Endothelial cell of umbilical vein (primary cell): ENCODE data around the gene GNAL. TPM values are rescaled to one million over a fixed set of nuclear protein-coding genes. Genes with fewer than 3 reads are reported as not detected.

Experiments used
- BruUV-seq: library from RNA; stranded (reverse); fragments of 400-500 nt; replicated peaks from 2 replicates; lab custom pipeline; 2021; lab: Mats Ljungman, UMichigan
- CTCF ChIA-PET: fragments of 300-600, 350-600 bp; sonication (Branson Sonifier 250); formaldehyde crosslinking; loops from one replicate; lab custom pipeline; 2021; ENCODE audit warnings: antibody characterized with exemption, inconsistent platforms; lab: Charles Lee
- POLR2A ChIA-PET: fragments of 300-600, 350-600 bp; sonication (Branson Sonifier 250); formaldehyde crosslinking; loops from one replicate; lab custom pipeline; 2021; ENCODE audit warnings: antibody characterized with exemption, inconsistent platforms; lab: Charles Lee
- DNase-seq: peaks from one replicate; pipeline ENCODE4 v3.0.0-alpha.2; 2011; ENCODE audit warnings: low read depth, low spot score
- FAIRE-seq: peaks from 2 replicates; lab custom pipeline; 2011; peaks lifted over from hg19 to GRCh38; lab: Jason Lieb, UNC
- H2AFZ ChIP-seq: 2 replicates; pipeline ENCODE4 v1.6.0; 2012; ENCODE audit warnings: low read depth, low read length, control low read depth, inconsistent platforms
- H3K27ac ChIP-seq: 2 replicates; pipeline ENCODE4 v1.5.1; 2011; ENCODE audit warnings: low read depth, mild to moderate bottlenecking, control low read depth, low read length, moderate library complexity; ENCODE audit not compliant: insufficient read depth
- H3K27me3 ChIP-seq, 2 experiments: 2 replicates each; pipeline versions ENCODE4 v1.6.0 to v1.6.1; 2011; ENCODE audit warnings: low read length in 2 of 2, mixed read lengths in 1 of 2; ENCODE audit not compliant: control insufficient read depth in 2 of 2, insufficient read depth in 2 of 2
- H3K36me3 ChIP-seq, 2 experiments: 2 replicates in 1 of 2; 3 replicates in 1 of 2; pipeline ENCODE4 v1.5.1; 2011; ENCODE audit warnings: low read length in 2 of 2, mild to moderate bottlenecking in 1 of 2, moderate library complexity in 1 of 2; ENCODE audit not compliant: control insufficient read depth in 2 of 2, insufficient read depth in 2 of 2; ENCODE audit errors: extremely low read depth in 1 of 2
- H3K4me1 ChIP-seq: 3 replicates; pipeline ENCODE4 v1.5.1; 2011; ENCODE audit warnings: mild to moderate bottlenecking, low read length; ENCODE audit not compliant: control insufficient read depth, insufficient read depth; ENCODE audit errors: extremely low read depth
- H3K4me2 ChIP-seq: 2 replicates; pipeline ENCODE4 v1.6.1; 2011; ENCODE audit warnings: low read length, control low read depth, mixed read lengths; ENCODE audit not compliant: insufficient read depth
- H3K4me3 ChIP-seq, 3 experiments: fragments of 200-600 bp in 1 of 3; sonication (generic), shearing (Covaris generic) in 1 of 3; replicated peaks in 1 of 3; 2 replicates each; pipeline ENCODE4 v1.5.1; 2011 to 2016; ENCODE audit warnings: control low read depth in 3 of 3, low read length in 3 of 3, mild to moderate bottlenecking in 2 of 3, inconsistent platforms in 1 of 3, low read depth in 1 of 3, moderate library complexity in 1 of 3; ENCODE audit not compliant: insufficient read depth in 1 of 3
- H3K79me2 ChIP-seq: 2 replicates; pipeline ENCODE4 v1.6.0; 2012; ENCODE audit warnings: low read length, inconsistent platforms; ENCODE audit not compliant: control insufficient read depth, insufficient read depth
- H3K9ac ChIP-seq: replicated peaks from 2 replicates; pipeline ENCODE3; 2011; ENCODE audit warnings: low read length, control low read depth; ENCODE audit not compliant: insufficient read depth; ENCODE audit errors: extremely low read depth
- H3K9me1 ChIP-seq: replicated peaks from 3 replicates; pipeline ENCODE4 v1.6.0; 2011; ENCODE audit warnings: mild to moderate bottlenecking, low read length; ENCODE audit not compliant: control insufficient read depth, insufficient read depth; ENCODE audit errors: extremely low read depth
- H3K9me3 ChIP-seq: replicated peaks from 2 replicates; pipeline ENCODE4 v1.5.1; 2012; ENCODE audit warnings: low read length, inconsistent platforms; ENCODE audit not compliant: control insufficient read depth, insufficient read depth
- H4K20me1 ChIP-seq: replicated peaks from 2 replicates; pipeline ENCODE3; 2011; ENCODE audit warnings: mild to moderate bottlenecking, low read length; ENCODE audit not compliant: control insufficient read depth, insufficient read depth; ENCODE audit errors: extremely low read depth
- CTCF ChIP-seq, 2 donors: IDR thresholded peaks; 1 replicate in 1 of 2; 2 replicates in 1 of 2; pipeline ENCODE4 v1.5.1; 2011; ENCODE audit warnings: low read length in 2 of 2, mild to moderate bottlenecking in 2 of 2, moderate library complexity in 2 of 2, control low read depth in 1 of 2, inconsistent platforms in 1 of 2, low read depth in 1 of 2; ENCODE audit not compliant: insufficient read depth in 1 of 2; ENCODE audit errors: extremely low read depth in 1 of 2
- EZH2 ChIP-seq: IDR thresholded peaks from 2 replicates; pipeline ENCODE4 v1.6.1; 2012; ENCODE audit warnings: borderline replicate concordance, low read depth, mild to moderate bottlenecking, moderate library complexity, low read length, inconsistent platforms; ENCODE audit not compliant: severe bottlenecking
- FOS ChIP-seq: IDR thresholded peaks from 2 replicates; pipeline ENCODE4 v1.6.1; 2011; ENCODE audit warnings: mild to moderate bottlenecking, low read length, moderate library complexity, borderline replicate concordance; ENCODE audit not compliant: insufficient read depth
- GATA2 ChIP-seq: IDR thresholded peaks from 2 replicates; pipeline ENCODE4 v1.7.0; 2011; ENCODE audit warnings: low read depth, mild to moderate bottlenecking, moderate library complexity, mixed read lengths, low read length; ENCODE audit not compliant: insufficient read length, insufficient read depth
- JUN ChIP-seq: IDR thresholded peaks from 2 replicates; pipeline ENCODE4 v1.6.1; 2011; ENCODE audit warnings: borderline replicate concordance, low read depth; ENCODE audit not compliant: insufficient read length, insufficient read depth
- MYC ChIP-seq: IDR thresholded peaks from one replicate; pipeline ENCODE4 v1.6.1; 2011; ENCODE audit warnings: mild to moderate bottlenecking, low read depth, low read length
- POLR2A ChIP-seq: IDR thresholded peaks from 2 replicates; pipeline ENCODE4 v1.6.1; 2012; ENCODE audit warnings: low read depth, mild to moderate bottlenecking, control low read depth, low read length
- POLR2AphosphoS5 ChIP-seq: IDR thresholded peaks from 2 replicates; pipeline ENCODE4 v1.6.1; 2012; ENCODE audit warnings: low read depth, mild to moderate bottlenecking, control low read depth, low read length, moderate library complexity; ENCODE audit not compliant: insufficient read depth
- dilution Hi-C: fragments of 300-500 bp; cut with MboI; formaldehyde crosslinking; loops from one replicate; pipeline ENCODE4 v1.15.0; 2019; ENCODE audit warnings: low sequenced_read_pairs; ENCODE audit not compliant: extremely low pct_ligation_motif_present
- intact Hi-C: fragments of 100-400 bp; cut with micrococcal nuclease; formaldehyde crosslinking; loops from one replicate; pipeline ENCODE4 v1.10.0; 2022
- polyA plus RNA-seq, 4 experiments: library from polyadenylated mRNA; depleted of rRNA in 3 of 4; stranded (reverse) in 3 of 4; unstranded in 1 of 4; fragments of >200 nt; gene quantifications; 2 replicates each; pipeline versions ENCODE4 v1.2.1 to v1.2.3, GENCODE V29; 2011 to 2012; ENCODE audit warnings: missing spikeins in 1 of 4
- total RNA-seq: library from RNA; stranded (reverse); gene quantifications from 2 replicates; pipeline ENCODE4 v1.2.3, GENCODE V29; 2021
- TF ChIP-seq, protein P1 (sequence below): IDR thresholded peaks from 2 replicates; pipeline ENCODE4 v1.6.1; 2011; ENCODE audit not compliant: insufficient read depth, insufficient read length

GNAL gene
- total and polyA plus RNA-seq, 2 donors (not counting 3 experiments of a cell fraction or from before 2014, with no cell fraction given) = 0.07 to 0.73 TPM

DNA sequence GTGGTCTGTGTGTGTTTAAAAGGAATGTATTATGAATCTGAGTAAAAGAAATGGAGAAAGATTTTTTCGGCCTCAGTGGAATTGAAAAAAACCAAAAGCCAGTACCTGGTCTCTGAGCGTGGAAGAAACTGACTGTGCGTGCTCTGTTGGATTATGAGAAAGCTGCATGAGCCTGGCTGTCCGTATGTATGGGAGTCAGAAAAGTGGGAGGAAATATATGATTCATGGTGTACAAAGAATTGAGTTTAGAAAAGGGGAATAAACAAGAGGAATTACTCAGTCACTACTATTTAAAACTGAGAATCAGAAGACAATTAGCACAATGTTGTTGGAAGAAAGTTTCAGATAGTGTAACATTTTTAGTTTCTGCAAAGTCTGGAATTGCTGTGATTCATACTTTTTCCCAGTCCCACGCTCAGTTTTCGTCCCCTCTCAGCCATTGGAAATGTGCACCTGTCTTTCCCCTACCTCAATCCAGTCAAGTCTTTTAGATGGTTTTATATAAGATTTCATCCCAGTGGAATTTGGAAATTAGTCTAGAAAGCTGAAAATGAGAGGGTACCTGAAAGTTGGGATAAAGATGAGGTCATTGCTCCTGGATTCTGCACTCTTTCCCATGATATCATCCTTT, 95.7 kb downstream of the GNAL start:
- Histone ChIP-seq H3K36me3 (no peaks in the 10 kb centered on the region), H4K20me1 (no peaks in the 10 kb centered on the region), H3K4me3 (no peak overlapping the region), H2AFZ (no peak overlapping the region), H3K9me1 (no peaks in the 10 kb centered on the region), H3K27ac (no peak overlapping the region), H3K9me3 (no peaks in the 10 kb centered on the region), H3K79me2 (no peaks in the 10 kb centered on the region), H3K27me3 (peaks cover 1 to 20% of the 10 kb centered on the region in 2 experiments), H3K9ac (no peak overlapping the region), H3K4me1 (no peaks in the 10 kb centered on the region), H3K4me2 (no peak overlapping the region)
- intact Hi-C loops (no loop called here), dilution Hi-C loops (no loop called here)
- ChIA-PET CTCF (no interaction called here), POLR2A (interaction anchor here (0.5 kb wide), 1 partner anchor 12 kb away, joined by 8 read pairs; no protein-coding TSS in a partner anchor)
- TF ChIP-seq, protein P1, sequence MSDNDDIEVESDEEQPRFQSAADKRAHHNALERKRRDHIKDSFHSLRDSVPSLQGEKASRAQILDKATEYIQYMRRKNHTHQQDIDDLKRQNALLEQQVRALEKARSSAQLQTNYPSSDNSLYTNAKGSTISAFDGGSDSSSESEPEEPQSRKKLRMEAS = no peak
- TF ChIP-seq JUN (no peak), MYC (no peak)
- no peak for FAIRE-seq
- BruUV-seq = no TSS peak
- DNase-seq = no peak

DNA sequence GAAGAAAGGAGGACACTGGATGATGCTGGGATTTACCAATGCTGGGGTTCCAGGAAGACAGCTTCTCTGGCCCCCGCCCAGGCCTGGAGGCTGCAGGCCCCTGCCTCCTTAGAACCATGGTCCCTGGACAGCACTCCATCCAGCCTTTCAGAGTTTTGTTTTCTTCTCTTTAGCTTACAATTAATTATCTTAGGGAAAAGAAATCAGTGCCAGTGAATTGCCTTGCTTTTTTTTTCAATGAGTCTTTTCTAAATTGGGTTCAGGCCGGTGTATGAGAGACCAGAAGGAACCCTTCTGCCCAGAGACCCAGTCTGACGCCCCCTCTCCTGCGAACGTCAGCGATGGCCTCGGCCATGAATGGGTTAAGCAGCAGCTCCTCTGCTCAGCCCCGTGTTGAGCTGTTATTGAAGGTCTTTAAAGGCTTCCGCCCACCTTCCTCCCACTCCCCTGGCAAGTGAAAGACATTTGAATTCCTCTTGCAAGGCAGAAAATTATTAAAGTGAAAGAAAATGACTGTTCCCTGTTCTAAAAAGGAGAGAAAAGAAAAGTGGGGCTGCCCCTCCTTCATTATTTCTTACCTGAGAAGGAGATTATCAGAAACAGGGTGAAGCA, 96.5 kb downstream of the GNAL start:
- H3K36me3 ChIP-seq = no peaks in the 10 kb centered on the region
- no peaks in the 10 kb centered on the region for H3K4me1 ChIP-seq
- dilution Hi-C loops = no loop called here
- intact Hi-C loops = no loop called here
- no peak for DNase-seq
- no peaks in the 10 kb centered on the region for H3K79me2 ChIP-seq
- H3K9ac ChIP-seq = no peak overlapping the region
- H3K9me1 ChIP-seq = no peaks in the 10 kb centered on the region
- no TSS peak for BruUV-seq
- ChIA-PET CTCF (no interaction called here), POLR2A (interaction anchor here (0.5 kb wide), 1 partner anchor 11 kb away, joined by 8 read pairs; no protein-coding TSS in a partner anchor)
- no peak overlapping the region for H3K27ac ChIP-seq
- H3K4me2 ChIP-seq = no peak overlapping the region
- no peak overlapping the region for H2AFZ ChIP-seq
- no peak for FAIRE-seq
- H3K9me3 ChIP-seq = no peaks in the 10 kb centered on the region
- H3K27me3 ChIP-seq = peaks cover 1 to 18% of the 10 kb centered on the region in 2 experiments
- no peaks in the 10 kb centered on the region for H4K20me1 ChIP-seq
- no peak overlapping the region for H3K4me3 ChIP-seq
- TF ChIP-seq MYC (no peak), EZH2 (no peak), CTCF (IDR thresholded peaks at IDR 0.05; ENCODE audit: extremely low read depth in 1 of 2, insufficient read depth in 1 of 2, low read depth in 1 of 2, low read length in 2 of 2) (no peak), JUN (no peak), POLR2AphosphoS5 (no peak), POLR2A (no peak), GATA2 (no peak), FOS (no peak)
- TF ChIP-seq, protein P1 = no peak
